Osteoblast (primary cell): ENCODE results near the gene C6orf89. TPM values are rescaled to one million over a fixed set of nuclear protein-coding genes. Genes with fewer than 3 reads are reported as not detected.

Source experiments
- DNase-seq: peaks from one replicate; pipeline ENCODE4 v3.0.0; 2011; ENCODE audit warnings: low spot score, mixed read lengths; ENCODE audit not compliant: insufficient read length; ENCODE audit errors: missing footprints
- H2AFZ ChIP-seq: 2 replicates; pipeline ENCODE4 v1.6.0; 2011; ENCODE audit warnings: mild to moderate bottlenecking, low read length
- H3K27ac ChIP-seq: 2 replicates; pipeline ENCODE4 v1.5.1; 2011; ENCODE audit warnings: mild to moderate bottlenecking, low read depth, low read length, moderate library complexity
- H3K27me3 ChIP-seq: 2 replicates; pipeline ENCODE4 v1.6.0; 2012; ENCODE audit warnings: mild to moderate bottlenecking, control low read depth, inconsistent platforms, low read length, moderate library complexity; ENCODE audit not compliant: insufficient read depth
- H3K36me3 ChIP-seq: 2 replicates; pipeline ENCODE4 v1.5.1; 2011; ENCODE audit warnings: mild to moderate bottlenecking, low read length, control low read depth, moderate library complexity; ENCODE audit not compliant: insufficient read depth
- H3K4me1 ChIP-seq: 2 replicates; pipeline ENCODE4 v1.5.1; 2011; ENCODE audit warnings: mild to moderate bottlenecking, low read length, control low read depth, moderate library complexity; ENCODE audit not compliant: insufficient read depth
- H3K4me2 ChIP-seq: 2 replicates; pipeline ENCODE4 v1.6.0; 2011; ENCODE audit warnings: mild to moderate bottlenecking, low read length; ENCODE audit not compliant: insufficient read depth
- H3K4me3 ChIP-seq: fragments of 200-600 bp; sonication (generic); 3 replicates; pipeline ENCODE4 v1.5.1; 2012; ENCODE audit warnings: mild to moderate bottlenecking, low read length, inconsistent platforms; ENCODE audit not compliant: insufficient read depth
- H3K79me2 ChIP-seq: 2 replicates; pipeline ENCODE4 v1.6.0; 2012; ENCODE audit warnings: mild to moderate bottlenecking, low read length, control low read depth, inconsistent platforms; ENCODE audit not compliant: insufficient read depth
- H3K9me3 ChIP-seq: 2 replicates; pipeline ENCODE4 v1.5.1; 2011; ENCODE audit warnings: low read depth, low read length, control low read depth
- H4K20me1 ChIP-seq: 2 replicates; pipeline ENCODE4 v1.6.0; 2012; ENCODE audit warnings: mild to moderate bottlenecking, low read length, control low read depth; ENCODE audit not compliant: insufficient read depth
- CTCF ChIP-seq: IDR thresholded peaks from 2 replicates; pipeline ENCODE4 v1.5.1; 2011; ENCODE audit warnings: mild to moderate bottlenecking, low read depth, low read length, moderate library complexity; ENCODE audit errors: extremely low read depth
- total RNA-seq: library from RNA; depleted of rRNA; stranded (reverse); fragments of >200 nt; gene quantifications from 2 replicates; pipeline ENCODE4 v1.2.3, GENCODE V29; 2012

The C6orf89 gene
- total RNA-seq, 1 donor = 59.0 TPM

GRCh38 chr6:36871686-36872085 is 14.1 kb upstream of the C6orf89 start:
- H3K4me1 ChIP-seq = peaks cover 14% of the 10 kb centered on the region
- peaks cover 1% of the 10 kb centered on the region for H4K20me1 ChIP-seq
- H3K27ac ChIP-seq = no peak overlapping the region
- no peaks in the 10 kb centered on the region for H3K9me3 ChIP-seq
- no peak for DNase-seq
- no peak overlapping the region for H3K4me2 ChIP-seq
- H3K27me3 ChIP-seq = no peaks in the 10 kb centered on the region
- H3K36me3 ChIP-seq = peaks cover 19% of the 10 kb centered on the region
- H3K79me2 ChIP-seq = peaks cover 43% of the 10 kb centered on the region
- no peak overlapping the region for H3K4me3 ChIP-seq
- no peak for TF ChIP-seq CTCF
- no peak overlapping the region for H2AFZ ChIP-seq

- TF ChIP-seq CTCF = no peak
- Histone ChIP-seq H3K9me3 (no peaks in the 10 kb centered on the region), H3K79me2 (peaks cover 30% of the 10 kb centered on the region), H3K27me3 (no peaks in the 10 kb centered on the region), H4K20me1 (no peaks in the 10 kb centered on the region), H3K36me3 (peaks cover 16% of the 10 kb centered on the region), H3K4me1 (peaks cover 14% of the 10 kb centered on the region), H3K4me2 (peak overlapping the region; percentile 97), H3K4me3 (no peak overlapping the region), H3K27ac (no peak overlapping the region), H2AFZ (no peak overlapping the region)
- no peak for DNase-seq
Observed at GRCh38 chr6:36873115-36873514, 12.6 kb upstream of the C6orf89 start.

GRCh38 chr6:36873612-36874442 is 11.9 kb upstream of the C6orf89 start:
- Histone ChIP-seq H3K27me3 (no peaks in the 10 kb centered on the region), H3K27ac (peak overlapping the region; percentile 97), H2AFZ (peak overlapping the region; percentile 99), H3K79me2 (peaks cover 25% of the 10 kb centered on the region), H3K4me3 (peak overlapping the region; percentile 91), H3K4me1 (peaks cover 14% of the 10 kb centered on the region), H3K9me3 (no peaks in the 10 kb centered on the region), H3K4me2 (peak overlapping the region; percentile 97), H3K36me3 (peaks cover 16% of the 10 kb centered on the region), H4K20me1 (no peaks in the 10 kb centered on the region)
- TF ChIP-seq CTCF = peak; percentile 15
- DNase-seq = no peak

- Histone ChIP-seq H3K79me2 (peaks cover 23% of the 10 kb centered on the region), H3K4me1 (peaks cover 18% of the 10 kb centered on the region), H4K20me1 (no peaks in the 10 kb centered on the region), H3K27ac (peak within 1 kb of the TSS; percentile 97), H3K9me3 (no peaks in the 10 kb centered on the region), H3K4me2 (peak within 1 kb of the TSS; percentile 97), H3K27me3 (no peaks in the 10 kb centered on the region), H3K4me3 (peak within 1 kb of the TSS; percentile 91), H3K36me3 (peaks cover 16% of the 10 kb centered on the region), H2AFZ (peak within 1 kb of the TSS; percentile 99)
- TF ChIP-seq CTCF = no peak
- peak; percentile 96 for DNase-seq
Observed at GRCh38 chr6:36874443-36875249, 11.1 kb upstream of the C6orf89 start, which contains the start of gene PPIL1. PPIL1 (minus strand) TSS chr6:36874803; CDS start chr6:36874772, 31 bp downstream.
